H1 (cell line): Measurements from ENCODE around the gene KCTD2. TPM values are rescaled to one million over a fixed set of nuclear protein-coding genes. Genes with fewer than 3 reads are reported as not detected.

Experiments used
- ATF2 ChIP-seq: IDR thresholded peaks from 2 replicates; pipeline ENCODE4 v1.6.1; 2012; ENCODE audit warnings: low read length, inconsistent platforms
- CHD1 ChIP-seq: IDR thresholded peaks from 2 replicates; pipeline ENCODE4 v1.6.1; 2012; ENCODE audit warnings: low read depth, low read length, improper control_type of control experiment
- E2F6 ChIP-seq: IDR thresholded peaks from 2 replicates; pipeline ENCODE4 v1.6.1; 2012; ENCODE audit warnings: inconsistent platforms
- YY1 ChIP-seq: IDR thresholded peaks from 2 replicates; pipeline ENCODE4 v1.6.1; 2011; ENCODE audit warnings: low read depth, mild to moderate bottlenecking, low read length
- polyA plus RNA-seq, 7 experiments: library from polyadenylated mRNA; depleted of rRNA in 3 of 7; stranded (reverse) in 5 of 7; unstranded in 2 of 7; fragments of >200 nt in 5 of 7; fragments of 200-250 nt in 2 of 7; gene quantifications; 1 replicate in 5 of 7; 2 replicates in 1 of 7; 4 replicates in 1 of 7; pipeline versions ENCODE4 v1.2.1 to v1.2.3, GENCODE V29; 2011 to 2013; ENCODE audit warnings: missing spikeins in 2 of 7, mixed read lengths in 2 of 7
- total RNA-seq: library from RNA; stranded (reverse); fragmentation: NEBNext Ultra II Directional; extraction: Animal tissue kit (Norgen Biotek cat#: 25700); gene quantifications from 2 replicates; pipeline ENCODE4 v1.2.1, GENCODE V29; 2021

Gene KCTD2
- total and polyA plus RNA-seq, 2 of the 8 experiments (the other 6 are each of a cell fraction or from before 2014, with no cell fraction given), result 33.7 to 36.8 TPM

DNA sequence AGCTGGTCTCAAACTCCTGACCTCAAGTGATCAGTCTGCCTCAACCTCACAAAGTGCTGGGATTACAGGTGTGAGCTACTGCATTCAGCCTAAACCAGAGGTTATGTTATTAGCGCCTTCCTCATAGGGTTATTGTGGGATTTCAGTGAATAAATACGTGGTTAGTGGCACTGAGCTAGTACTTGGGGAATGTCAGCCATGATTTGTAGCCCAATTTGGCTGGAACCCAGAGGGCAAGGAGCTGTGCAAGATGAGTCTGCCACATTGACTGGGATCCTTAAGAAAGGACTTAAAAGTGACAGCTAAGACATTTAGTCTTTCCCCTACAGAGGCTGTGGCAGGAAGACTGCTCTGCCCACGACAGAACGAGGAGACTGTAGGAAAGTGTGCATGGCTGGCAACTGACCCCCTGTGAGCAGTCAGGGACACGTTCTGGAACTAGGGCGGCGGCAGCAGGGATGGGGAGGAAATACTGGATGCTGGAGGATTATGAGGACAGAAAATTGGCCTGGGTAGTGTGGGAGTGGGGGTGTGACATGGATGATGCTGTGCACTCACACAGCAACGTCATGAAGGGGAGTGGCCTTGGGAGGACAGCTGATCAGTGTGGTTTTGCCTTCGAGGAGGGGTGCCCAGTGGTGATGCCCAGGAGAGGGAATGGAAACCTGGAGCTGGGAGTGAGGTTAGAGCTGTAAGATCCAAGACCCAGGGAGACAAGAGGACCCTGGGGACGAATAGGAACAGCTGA is 14.9 kb upstream of the KCTD2 start (continued):
- no peak for TF ChIP-seq E2F6
- TF ChIP-seq YY1, result no peak
- TF ChIP-seq ATF2, result no peak
- no peak for TF ChIP-seq CHD1
